GM13977 (cell line): ENCODE results near the gene ANLN.

Experiments
- DNase-seq: peaks from one replicate; pipeline ENCODE4 v3.0.0; 2012; ENCODE audit warnings: low spot score
- CTCF ChIP-seq: IDR thresholded peaks from 2 replicates; pipeline ENCODE4 v1.5.1; 2012; ENCODE audit warnings: mild to moderate bottlenecking, control low read depth; ENCODE audit not compliant: insufficient read depth; ENCODE audit errors: extremely low read depth, missing control alignments
- in situ Hi-C: fragments of 300-500 bp; cut with MboI; formaldehyde crosslinking; loops from one replicate; pipeline ENCODE4 v1.12.0; 2022; ENCODE audit warnings: low sequenced_read_pairs, low pct_unique_long_range_greater_than_20kb, mixed read lengths, inconsistent platforms; ENCODE audit not compliant: unreplicated experiment

The ANLN gene

DNA sequence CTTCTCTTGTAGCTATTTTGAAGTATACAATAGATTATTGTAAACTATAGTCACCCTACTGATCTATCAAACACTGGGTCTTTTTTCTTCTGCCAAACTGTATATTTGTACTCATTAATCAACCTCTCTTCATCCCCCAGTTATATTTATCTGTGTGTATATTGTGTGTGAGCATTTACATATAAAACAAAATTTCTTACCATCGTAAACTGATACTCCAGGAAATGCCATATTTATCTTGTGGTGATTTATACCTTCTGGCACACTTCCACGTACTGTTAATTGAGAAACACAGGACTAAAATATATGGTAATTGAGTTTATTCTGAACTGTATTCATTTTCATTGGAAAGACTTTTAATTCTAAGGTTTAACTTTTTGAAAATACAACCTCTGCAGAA lies 18.9 kb downstream of the ANLN start:
- no peak for DNase-seq
- in situ Hi-C loops = no loop called here
- TF ChIP-seq CTCF = no peak

DNA sequence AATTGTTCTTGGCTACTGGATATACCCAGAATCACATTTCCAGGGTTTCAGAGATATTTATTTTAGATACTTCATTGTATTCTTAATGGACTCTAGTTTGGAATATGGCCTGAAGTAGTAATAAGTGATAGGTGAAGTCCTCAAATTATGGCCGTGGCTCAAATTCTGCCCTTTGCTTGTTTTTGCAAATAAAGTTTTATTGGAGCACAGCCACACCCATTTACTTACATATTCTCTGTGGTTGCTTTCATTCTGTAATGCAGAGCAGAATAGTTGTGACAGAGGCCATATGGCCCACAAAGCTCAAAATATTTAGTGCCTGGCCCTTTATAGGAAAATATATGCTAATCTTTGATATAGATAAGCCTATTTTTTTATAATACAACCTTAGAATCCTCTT lies 19.5 kb downstream of the ANLN start:
- in situ Hi-C loops = no loop called here
- DNase-seq = no peak
- TF ChIP-seq CTCF = no peak

DNA sequence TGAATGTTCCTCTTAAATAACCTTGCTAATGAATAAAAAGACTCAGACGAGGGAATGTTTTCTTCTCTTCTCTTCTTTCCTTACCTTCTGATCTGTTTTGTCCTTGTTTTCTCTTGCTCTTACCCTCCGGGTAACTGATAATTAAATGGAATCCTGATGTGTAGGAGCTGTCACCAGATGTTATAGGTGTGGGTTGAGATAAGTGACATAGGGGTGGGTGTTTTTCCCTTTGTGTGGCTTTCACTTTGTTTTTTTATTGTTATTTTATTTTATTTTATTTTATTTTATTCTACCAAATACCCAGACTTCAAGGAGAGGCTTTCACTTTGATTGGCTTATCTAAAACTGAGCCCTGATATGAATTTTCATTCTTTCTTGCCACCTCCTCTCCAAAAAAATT lies 25.5 kb downstream of the ANLN start:
- no peak for TF ChIP-seq CTCF
- DNase-seq = no peak
- in situ Hi-C loops = no loop called here

DNA sequence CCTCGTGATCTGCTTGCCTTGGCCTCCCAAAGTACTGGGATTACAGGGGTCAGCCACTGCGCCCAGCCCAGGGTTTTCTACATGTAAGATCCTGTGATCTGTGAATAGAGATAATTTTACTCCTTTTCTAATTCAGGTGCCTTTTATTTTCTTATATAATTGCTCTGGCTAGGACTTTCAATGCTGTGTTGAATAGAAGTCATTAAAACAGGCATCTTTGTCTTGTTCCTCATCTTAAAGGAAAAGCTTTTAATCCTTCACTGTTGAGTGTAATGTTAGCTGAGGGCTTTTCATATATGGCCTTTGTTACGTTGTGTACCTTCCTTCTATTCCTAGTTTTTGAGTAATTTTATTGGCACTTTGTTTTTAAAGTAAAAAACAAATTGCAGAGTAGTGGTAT lies 26.6 kb downstream of the ANLN start:
- in situ Hi-C loops = no loop called here
- TF ChIP-seq CTCF = no peak

DNA sequence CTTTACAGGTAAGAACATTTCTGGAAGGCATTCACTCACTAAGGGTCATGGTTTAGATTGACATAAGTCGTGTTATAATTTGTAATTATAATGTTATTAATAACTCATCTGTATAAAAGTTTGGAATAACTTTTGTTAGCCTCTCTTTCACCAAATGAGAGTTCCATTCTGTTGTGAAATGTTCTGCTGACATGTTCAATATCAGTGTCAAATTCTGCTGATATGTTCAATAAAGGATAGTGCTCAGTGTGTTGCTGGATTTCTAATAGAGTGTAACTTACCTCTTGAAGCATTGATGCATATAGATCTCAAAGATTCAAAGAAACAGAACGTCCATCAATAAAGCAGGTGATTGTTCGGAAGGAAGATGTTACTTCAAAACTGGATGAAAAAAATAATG lies 30.6 kb downstream of the ANLN start:
- TF ChIP-seq CTCF = no peak
- in situ Hi-C loops = no loop called here
- DNase-seq = no peak

More for the DNA sequence above, 26.6 kb downstream of the ANLN start:
- no peak for DNase-seq

DNA sequence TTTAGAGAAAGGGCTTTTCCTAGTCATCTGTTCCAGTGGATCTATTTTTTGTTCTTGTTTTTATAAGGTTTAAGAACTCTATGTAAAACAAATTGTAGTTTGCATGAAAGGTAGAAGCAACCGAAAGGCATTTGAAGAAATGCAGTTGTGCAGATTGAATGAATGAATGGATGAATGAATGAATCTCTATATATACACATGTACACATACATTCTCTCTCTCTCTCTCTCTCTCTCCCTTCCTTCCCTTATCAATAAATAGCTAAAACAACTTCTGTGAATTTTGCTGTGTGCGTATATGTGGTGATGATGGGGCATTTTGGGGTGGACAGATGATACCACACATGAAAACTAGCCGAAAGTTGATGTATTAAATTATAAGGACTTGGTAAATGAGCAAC lies 32.4 kb downstream of the ANLN start:
- no peak for TF ChIP-seq CTCF
- no peak for DNase-seq
- in situ Hi-C loops = no loop called here

DNA sequence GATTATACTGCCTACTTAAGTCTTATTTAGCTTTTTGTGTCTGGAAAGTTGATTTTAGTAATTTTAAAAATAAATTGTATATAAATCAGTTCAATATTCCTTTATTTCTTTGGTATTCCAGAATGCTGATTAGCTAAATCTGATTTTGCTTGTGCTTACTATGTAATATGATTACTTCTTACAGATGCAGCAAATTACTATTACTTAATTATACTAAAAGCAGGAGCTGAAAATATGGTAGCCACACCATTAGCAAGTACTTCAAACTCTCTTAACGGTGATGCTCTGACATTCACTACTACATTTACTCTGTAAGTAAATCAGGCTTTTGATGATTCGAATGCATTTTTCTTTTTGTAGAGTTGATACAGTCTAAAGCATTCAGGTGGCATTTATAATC lies 34.0 kb downstream of the ANLN start:
- no peak for DNase-seq
- no peak for TF ChIP-seq CTCF
- in situ Hi-C loops = no loop called here
